ENCODE measurements around the gene AHRR. TPM values are rescaled to one million over a fixed set of nuclear protein-coding genes. Genes with fewer than 3 reads are reported as not detected.

AHRR gene
- total and polyA plus RNA-seq, 7 experiments from 2014 or later: 0.56 to 23.5 (median 1.2) TPM; not detected in 1

GRCh38 chr5:455806-456205, 134.3 kb downstream of the AHRR start:
- Mint-ChIP-seq H3K4me3 (no peak overlapping the region), H3K36me3 (peaks cover 32 to 78% (median 60%) of the 10 kb centered on the region in 5 donors), H3K9me3 (peaks cover 4 to 21% (median 15%) of the 10 kb centered on the region in 11 donors), H3K27me3 (no peaks in the 10 kb centered on the region), H3K4me1 (peaks cover 22 to 68% (median 36%) of the 10 kb centered on the region in 7 donors), H3K27ac (peak overlapping the region in 1 of 9 donors; percentile 17)
- Histone ChIP-seq H3K27me3 (ENCODE audit: control insufficient read depth in 2 of 2, insufficient read depth in 2 of 2, low read length in 2 of 2) (no peaks in the 10 kb centered on the region), H3K4me3 (ENCODE audit: low read length) (no peak overlapping the region), H3K27ac (ENCODE audit: low read depth, low read length) (no peak overlapping the region), H3K4me1 (ENCODE audit: control insufficient read depth in 2 of 2, insufficient read depth in 2 of 2, low read length in 2 of 2) (peaks cover 0 to 20% of the 10 kb centered on the region in 2 donors), H3K9me3 (ENCODE audit: control insufficient read depth in 2 of 3, low read length in 3 of 3) (peaks cover 0 to 13% (median 0%) of the 10 kb centered on the region in 3 experiments), H3K36me3 (ENCODE audit: control insufficient read depth in 2 of 3, insufficient read depth in 3 of 3, low read length in 3 of 3) (peaks cover 16 to 95% (median 23%) of the 10 kb centered on the region in 3 experiments)
- ChIA-PET POLR2A (no interaction called here), CTCF (no interaction called here)
- intact Hi-C loops (cut with micrococcal nuclease): no loop called here
- no peak for DNase-seq
- ATAC-seq: no peak

- ATAC-seq: no peak
- peaks cover 0 to 10% (median 0%) of the 10 kb centered on the region in 3 experiments for H3K9me3 ChIP-seq (ENCODE audit: control insufficient read depth in 2 of 3, low read length in 3 of 3)
- Mint-ChIP-seq H3K9me3 (peaks cover 4 to 15% (median 12%) of the 10 kb centered on the region in 11 donors), H3K36me3 (peaks cover 29 to 72% (median 53%) of the 10 kb centered on the region in 5 donors), H3K4me1 (peaks cover 22 to 67% (median 36%) of the 10 kb centered on the region in 7 donors), H3K27me3 (no peaks in the 10 kb centered on the region), H3K27ac (peak overlapping the region in 1 of 9 donors; percentile 21), H3K4me3 (no peak overlapping the region)
- CTCF ChIA-PET: no interaction called here
- POLR2A ChIA-PET: no interaction called here
- intact Hi-C loops (cut with micrococcal nuclease): no loop called here
- H3K4me3 ChIP-seq (ENCODE audit: low read length): no peak overlapping the region
- H3K36me3 ChIP-seq (ENCODE audit: control insufficient read depth in 2 of 3, insufficient read depth in 3 of 3, low read length in 3 of 3): peaks cover 13 to 89% (median 15%) of the 10 kb centered on the region in 3 experiments
- no peak overlapping the region for H3K27ac ChIP-seq (ENCODE audit: low read depth, low read length)
- H3K4me1 ChIP-seq (ENCODE audit: control insufficient read depth in 2 of 2, insufficient read depth in 2 of 2, low read length in 2 of 2): peaks cover 0 to 20% of the 10 kb centered on the region in 2 donors
- H3K27me3 ChIP-seq (ENCODE audit: control insufficient read depth in 2 of 2, insufficient read depth in 2 of 2, low read length in 2 of 2): no peaks in the 10 kb centered on the region
- peak in 1 of 9 donors; percentile 17 for DNase-seq
Observed at GRCh38 chr5:456351-457194, 135.1 kb downstream of the AHRR start.

GRCh38 chr5:457195-457961, 135.9 kb downstream of the AHRR start:
- peak in 1 of 9 donors; percentile 20 for DNase-seq
- POLR2A ChIA-PET: interaction anchor here (1.6 kb wide), 1 partner anchor 11 kb away, joined by 4 read pairs; no protein-coding TSS in a partner anchor
- Mint-ChIP-seq H3K27me3 (no peaks in the 10 kb centered on the region), H3K9me3 (peaks cover 0 to 8% (median 4%) of the 10 kb centered on the region in 11 donors), H3K4me3 (no peak overlapping the region), H3K27ac (peak overlapping the region in 1 of 9 donors; percentile 38), H3K36me3 (peaks cover 27 to 72% (median 53%) of the 10 kb centered on the region in 5 donors), H3K4me1 (peaks cover 21 to 71% (median 32%) of the 10 kb centered on the region in 7 donors)
- Histone ChIP-seq H3K4me1 (ENCODE audit: control insufficient read depth in 2 of 2, insufficient read depth in 2 of 2, low read length in 2 of 2) (peaks cover 0 to 20% of the 10 kb centered on the region in 2 donors), H3K4me3 (ENCODE audit: low read length) (no peak overlapping the region), H3K9me3 (ENCODE audit: control insufficient read depth in 2 of 3, low read length in 3 of 3) (peaks cover 0 to 2% (median 0%) of the 10 kb centered on the region in 3 experiments), H3K27ac (ENCODE audit: low read depth, low read length) (no peak overlapping the region), H3K36me3 (ENCODE audit: control insufficient read depth in 2 of 3, insufficient read depth in 3 of 3, low read length in 3 of 3) (peaks cover 8 to 89% (median 16%) of the 10 kb centered on the region in 3 experiments), H3K27me3 (ENCODE audit: control insufficient read depth in 2 of 2, insufficient read depth in 2 of 2, low read length in 2 of 2) (no peaks in the 10 kb centered on the region)
- intact Hi-C loops (cut with micrococcal nuclease): no loop called here
- no peak for ATAC-seq
- CTCF ChIA-PET: no interaction called here

GRCh38 chr5:458547-459353, 137.2 kb downstream of the AHRR start:
- H3K36me3 ChIP-seq (ENCODE audit: control insufficient read depth in 2 of 3, insufficient read depth in 3 of 3, low read length in 3 of 3): peaks cover 8 to 76% (median 18%) of the 10 kb centered on the region in 3 experiments
- H3K27ac ChIP-seq (ENCODE audit: low read depth, low read length): peak overlapping the region; percentile 37
- H3K4me1 ChIP-seq (ENCODE audit: control insufficient read depth in 2 of 2, insufficient read depth in 2 of 2, low read length in 2 of 2): peaks cover 0 to 13% of the 10 kb centered on the region in 2 donors
- Mint-ChIP-seq H3K36me3 (peaks cover 16 to 61% (median 41%) of the 10 kb centered on the region in 5 donors), H3K4me1 (peaks cover 9 to 66% (median 22%) of the 10 kb centered on the region in 7 donors), H3K27ac (peak overlapping the region in 7 of 9 donors; percentile 48 to 89 (median 73)), H3K27me3 (no peaks in the 10 kb centered on the region), H3K9me3 (no peaks in the 10 kb centered on the region), H3K4me3 (peak overlapping the region in 1 of 10 donors; percentile 69)
- H3K27me3 ChIP-seq (ENCODE audit: control insufficient read depth in 2 of 2, insufficient read depth in 2 of 2, low read length in 2 of 2): no peaks in the 10 kb centered on the region
- no peak for ATAC-seq
- intact Hi-C loops (cut with micrococcal nuclease): no loop called here
- H3K9me3 ChIP-seq (ENCODE audit: control insufficient read depth in 2 of 3, low read length in 3 of 3): no peaks in the 10 kb centered on the region
- no peak overlapping the region for H3K4me3 ChIP-seq (ENCODE audit: low read length)
- peak in 1 of 9 donors; percentile 70 for DNase-seq
- POLR2A ChIA-PET: interaction anchor here (1.6 kb wide), 1 partner anchor 12 kb away, joined by 4 read pairs; no protein-coding TSS in a partner anchor
- CTCF ChIA-PET: interaction anchor here (1.2 kb wide), 1 partner anchor 12 kb away, joined by 4 read pairs; no protein-coding TSS in a partner anchor

DNA sequence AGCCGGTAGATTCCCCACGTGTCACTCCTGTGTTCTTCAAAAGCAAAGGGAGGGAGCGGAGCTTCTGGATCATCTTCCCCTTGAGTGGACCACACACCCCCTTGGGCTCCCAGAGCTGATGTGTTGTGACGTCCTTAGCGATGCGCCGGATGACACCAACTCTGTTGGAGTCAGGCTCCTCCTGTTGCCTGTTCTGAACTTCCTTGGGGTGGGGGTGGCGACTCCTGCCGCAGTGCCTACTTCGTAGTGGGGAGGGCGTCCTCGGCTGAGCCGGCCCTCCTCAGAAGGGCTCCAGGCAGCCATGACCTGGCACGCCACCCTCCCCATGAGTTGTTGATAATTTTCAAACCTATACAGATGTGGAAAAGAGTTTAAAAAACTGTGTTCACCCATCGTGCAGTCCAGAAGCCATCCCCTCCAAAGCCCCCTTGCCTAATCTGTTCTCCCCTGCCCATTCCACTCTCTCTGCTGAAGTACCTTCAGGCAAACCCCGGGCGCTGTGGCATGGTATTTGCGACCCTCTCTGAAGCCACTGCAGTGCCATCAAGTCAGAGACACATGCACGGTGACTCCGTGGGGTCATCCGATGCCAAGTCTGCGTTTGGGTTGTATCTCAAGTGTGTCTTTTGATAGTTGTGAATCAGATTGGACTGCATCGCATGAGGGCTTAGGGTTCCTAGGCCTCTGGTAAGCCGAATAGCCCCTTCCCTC, 138.2 kb downstream of the AHRR start:
- Histone ChIP-seq H3K27me3 (ENCODE audit: control insufficient read depth in 2 of 2, insufficient read depth in 2 of 2, low read length in 2 of 2) (no peaks in the 10 kb centered on the region), H3K9me3 (ENCODE audit: control insufficient read depth in 2 of 3, low read length in 3 of 3) (no peaks in the 10 kb centered on the region), H3K4me1 (ENCODE audit: control insufficient read depth in 2 of 2, insufficient read depth in 2 of 2, low read length in 2 of 2) (peaks cover 7 to 12% of the 10 kb centered on the region in 2 donors), H3K4me3 (ENCODE audit: low read length) (no peak overlapping the region), H3K27ac (ENCODE audit: low read depth, low read length) (no peak overlapping the region), H3K36me3 (ENCODE audit: control insufficient read depth in 2 of 3, insufficient read depth in 3 of 3, low read length in 3 of 3) (peaks cover 0 to 66% (median 18%) of the 10 kb centered on the region in 3 experiments)
- H3K27me3 Mint-ChIP-seq: no peaks in the 10 kb centered on the region
- peak overlapping the region in 1 of 10 donors; percentile 69 for H3K4me3 Mint-ChIP-seq
- H3K36me3 Mint-ChIP-seq: peaks cover 17 to 58% (median 37%) of the 10 kb centered on the region in 5 donors
- CTCF ChIA-PET: interaction anchor here (1.2 kb wide), 1 partner anchor 13 kb away, joined by 4 read pairs; no protein-coding TSS in a partner anchor
- no peak for ATAC-seq
- H3K27ac Mint-ChIP-seq: peak overlapping the region; percentile 12 to 92 (median 73)
- POLR2A ChIA-PET: no interaction called here
- H3K4me1 Mint-ChIP-seq: peaks cover 9 to 66% (median 19%) of the 10 kb centered on the region in 7 donors
- intact Hi-C loops (cut with micrococcal nuclease): no loop called here
- no peaks in the 10 kb centered on the region for H3K9me3 Mint-ChIP-seq
- peak in 1 of 9 donors; percentile 20 for DNase-seq
